ENCODE results near the gene NCS1.
"Not testable (repeated sequence)": the region's sequence is repeated elsewhere in the genome, so short reads cannot be mapped to it uniquely, and the experiment has no call there.

The NCS1 gene

GRCh38 chr9:130242270-130243014 lies 70.2 kb downstream of the NCS1 start:
- no peak for DNase-seq

- peak; percentile 44 to 72 for DNase-seq
These were observed 71.0 kb downstream of the NCS1 start for GRCh38 chr9:130243015-130243881.

- DNase-seq: no peak
These were observed 71.6 kb downstream of the NCS1 start for GRCh38 chr9:130243882-130244170.

GRCh38 chr9:130244548-130245165 lies 72.5 kb downstream of the NCS1 start:
- DNase-seq: no peak

GRCh38 chr9:130245474-130245873 lies 73.3 kb downstream of the NCS1 start:
- no peak for DNase-seq

- no peak for DNase-seq
These were observed 73.9 kb downstream of the NCS1 start for GRCh38 chr9:130246126-130246525.

GRCh38 chr9:130254747-130255630 lies 82.8 kb downstream of the NCS1 start:
- no peak for DNase-seq

GRCh38 chr9:130255631-130256134 lies 83.5 kb downstream of the NCS1 start:
- DNase-seq: no peak

- DNase-seq: no peak
These were observed 84.4 kb downstream of the NCS1 start for GRCh38 chr9:130256644-130257043.

- not testable (repeated sequence) for DNase-seq
These were observed 85.9 kb downstream of the NCS1 start for GRCh38 chr9:130258137-130258536.

- no peak for DNase-seq
These were observed 86.8 kb downstream of the NCS1 start for GRCh38 chr9:130259044-130259443.

- DNase-seq: no peak
These were observed 88.9 kb downstream of the NCS1 start for GRCh38 chr9:130260816-130261765.

- no peak for DNase-seq
These were observed 90.0 kb downstream of the NCS1 start for GRCh38 chr9:130262061-130262745.

GRCh38 chr9:130262771-130263170 lies 90.6 kb downstream of the NCS1 start:
- DNase-seq: no peak

GRCh38 chr9:130263601-130264413 lies 91.6 kb downstream of the NCS1 start:
- DNase-seq: no peak

GRCh38 chr9:130264414-130265350 lies 92.5 kb downstream of the NCS1 start:
- no peak for DNase-seq

GRCh38 chr9:130265431-130266235 lies 93.4 kb downstream of the NCS1 start, which contains the start of gene HMCN2:
TSS of gene HMCN2 (plus strand) at chr9:130265760. CDS start at chr9:130265879, 119 bp downstream.
- peak in 1 of 2 experiments; percentile 31 for DNase-seq
